HG03457 (cell line): Measurements from ENCODE around the gene LCE3A.
"Not testable (repeated sequence)": the region's sequence is repeated elsewhere in the genome, so short reads cannot be mapped to it uniquely, and the experiment has no call there.

Source experiments
- ATAC-seq: cut with Tn5 transposase; IDR thresholded peaks from one replicate; pipeline ENCODE4 v1.9.1; 2021; ENCODE audit warnings: moderate number of reproducible peaks; ENCODE audit not compliant: unreplicated experiment

Gene LCE3A, protein sequence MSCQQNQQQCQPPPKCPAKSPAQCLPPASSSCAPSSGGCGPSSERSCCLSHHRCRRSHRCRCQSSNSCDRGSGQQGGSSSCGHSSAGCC

DNA sequence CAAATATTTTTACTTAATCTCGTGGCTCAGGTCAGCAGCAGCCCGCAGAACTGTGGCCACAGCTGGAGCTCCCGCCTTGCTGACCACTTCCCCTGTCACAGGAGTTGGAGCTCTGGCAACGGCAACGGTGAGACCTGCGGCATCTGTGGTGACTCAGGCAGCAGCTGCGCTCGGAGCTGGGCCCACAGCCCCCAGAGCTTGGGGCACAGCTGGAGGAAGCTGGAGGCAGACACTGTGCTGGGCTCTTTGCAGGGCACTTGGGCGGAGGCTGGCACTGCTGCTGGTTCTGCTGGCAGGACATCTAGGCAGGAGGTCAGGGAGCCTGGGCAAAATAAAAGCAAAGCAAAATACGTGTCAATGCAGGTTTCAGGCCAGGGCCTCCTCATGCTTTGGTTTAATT, at the start of gene LCE3A:
Gene LCE3A, minus strand, starts transcription at position 301 of the 400 bp plus-strand sequence. Its CDS starts 0 bp downstream, at position 301.
- no peak for ATAC-seq

DNA sequence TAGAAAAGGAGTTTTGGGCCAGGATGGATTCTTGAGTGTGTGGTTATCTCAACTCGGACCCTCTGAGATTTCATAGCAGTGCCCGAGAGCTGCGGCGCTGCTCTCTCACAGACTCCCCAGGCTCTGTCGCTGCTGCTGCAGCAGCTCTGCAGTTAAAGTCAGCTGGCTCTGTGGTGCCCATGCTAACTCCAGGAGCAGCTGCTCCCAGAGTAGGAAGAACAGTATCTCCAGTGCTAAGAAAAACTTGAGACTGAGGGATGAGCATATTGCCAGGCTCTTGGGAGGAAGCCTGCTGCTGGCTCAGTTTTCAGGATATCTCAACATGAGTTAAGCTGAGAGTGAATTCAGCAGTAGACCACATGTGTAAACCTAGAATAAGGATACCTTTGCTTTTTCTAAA, 44.7 kb upstream of the LCE3A start:
- ATAC-seq: no peak

DNA sequence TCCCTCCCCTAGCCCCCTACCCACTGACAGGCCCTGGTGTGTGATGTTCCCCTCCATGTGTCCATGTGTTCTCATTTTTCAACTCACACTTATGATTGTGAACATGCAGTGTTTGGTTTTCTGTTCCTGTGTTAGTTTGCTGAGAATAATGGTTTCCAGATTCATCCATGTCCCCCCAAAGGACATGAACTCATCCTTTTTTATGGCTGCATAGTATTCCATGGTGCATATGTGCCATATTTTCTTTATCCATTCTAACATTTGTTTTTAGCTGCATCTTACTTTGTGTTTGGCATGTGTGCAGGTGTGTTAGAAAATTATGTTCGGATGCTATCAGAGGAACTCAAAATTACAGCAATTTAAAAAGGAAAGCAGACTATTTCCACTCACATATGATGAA, 43.3 kb upstream of the LCE3A start:
- ATAC-seq: not testable (repeated sequence)

DNA sequence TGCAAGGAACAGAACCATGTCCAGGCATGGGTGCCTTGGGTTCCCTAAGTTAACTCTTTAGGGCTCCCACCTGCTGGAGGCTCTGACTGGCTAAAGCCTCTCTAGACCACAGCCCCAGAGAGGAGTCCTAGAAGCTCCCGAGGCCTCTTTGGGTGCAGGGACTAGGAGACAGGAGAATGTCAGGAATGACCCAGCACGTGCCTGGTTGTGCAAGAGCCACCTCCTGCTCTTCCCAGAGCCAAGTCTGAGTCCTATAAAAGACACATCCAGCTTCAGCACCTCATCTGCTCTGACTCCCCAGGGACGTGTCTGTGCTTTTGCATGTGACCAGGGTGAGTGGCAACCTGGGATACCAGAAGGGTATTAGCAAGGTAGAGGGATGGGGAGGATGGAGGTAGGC, 40.2 kb upstream of the LCE3A start, which contains the start of gene LCE2D:
Gene LCE2D, plus strand, starts transcription at position 283 of the 400 bp plus-strand sequence. CDS start 726 bp downstream, outside the sequence.
- ATAC-seq: no peak

DNA sequence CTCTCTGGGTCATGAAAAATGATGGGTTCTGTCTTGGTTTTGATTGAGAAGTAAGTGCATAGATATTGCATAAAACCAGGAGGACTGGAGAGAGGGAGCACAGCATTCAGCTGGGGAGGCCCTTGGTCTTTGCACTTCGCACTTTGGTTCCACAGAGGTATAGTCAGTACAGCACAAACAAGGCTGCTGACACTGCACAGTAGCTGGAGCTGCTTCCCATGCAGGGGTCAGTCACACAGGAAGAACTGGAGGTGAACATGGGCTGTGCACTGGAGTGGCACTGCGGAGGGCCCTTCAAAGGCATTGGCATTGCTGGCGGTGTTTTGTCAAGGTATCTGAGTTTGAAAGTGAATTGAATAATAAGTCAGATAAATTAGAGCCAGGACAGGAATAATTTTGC, 35.7 kb upstream of the LCE3A start:
- ATAC-seq: no peak

DNA sequence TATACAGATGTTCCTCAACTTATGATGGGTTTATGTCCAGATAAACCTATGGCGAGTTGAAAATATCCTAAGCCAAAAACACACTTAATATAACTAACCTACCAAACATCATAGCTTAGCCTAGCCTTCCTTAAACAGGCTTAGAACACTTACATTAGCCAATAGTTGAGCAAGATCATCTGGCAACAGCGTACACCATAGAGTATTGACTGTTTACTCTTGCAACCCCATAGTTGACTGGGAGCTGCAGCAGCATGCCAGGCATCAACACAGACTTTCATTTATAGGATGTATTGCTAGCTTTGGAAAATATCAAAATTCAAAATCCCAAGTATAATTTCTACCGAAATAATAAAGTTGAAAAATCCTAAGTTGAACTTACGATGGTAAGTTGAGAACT, 34.8 kb upstream of the LCE3A start:
- ATAC-seq: no peak

DNA sequence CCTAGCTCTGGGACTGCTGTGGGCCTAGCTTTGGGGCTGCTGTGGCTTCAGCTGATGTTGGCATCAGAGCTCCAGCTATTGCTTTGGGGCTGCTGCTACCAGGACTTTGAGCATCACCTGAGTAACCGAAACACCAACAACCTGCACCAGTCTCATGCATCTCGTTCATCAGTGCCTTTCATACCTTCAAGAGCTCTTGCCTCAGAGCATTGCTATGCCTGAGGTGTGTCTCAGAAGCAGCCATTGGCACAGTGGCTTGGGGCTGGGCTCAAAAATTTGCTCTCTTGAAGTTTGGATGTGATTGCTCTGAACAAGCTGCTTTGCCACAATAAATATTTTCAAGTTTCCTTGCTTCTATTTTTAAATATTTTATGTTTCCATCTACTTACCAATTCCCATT, 33.6 kb upstream of the LCE3A start:
- ATAC-seq: no peak

DNA sequence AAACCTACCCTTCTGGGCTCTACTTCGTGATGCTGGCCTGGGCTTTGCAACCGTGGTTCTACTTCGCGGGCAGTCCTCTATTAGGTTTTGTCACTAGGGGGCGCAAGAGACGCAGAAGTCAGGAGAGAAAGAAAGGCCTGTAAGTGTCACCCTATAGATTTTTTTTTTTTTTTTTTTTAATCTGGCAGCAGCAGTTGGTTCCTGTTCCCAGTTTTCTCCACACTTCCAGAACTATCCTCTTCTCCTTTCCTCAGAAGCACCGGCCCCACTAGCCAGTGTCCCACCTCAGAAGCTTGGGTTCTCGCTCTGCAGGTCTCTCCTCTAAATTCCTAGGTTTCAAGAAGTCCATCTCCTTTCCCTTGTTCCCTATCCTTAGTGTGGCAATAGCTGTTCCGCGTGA, 31.2 kb upstream of the LCE3A start:
- ATAC-seq: no peak

DNA sequence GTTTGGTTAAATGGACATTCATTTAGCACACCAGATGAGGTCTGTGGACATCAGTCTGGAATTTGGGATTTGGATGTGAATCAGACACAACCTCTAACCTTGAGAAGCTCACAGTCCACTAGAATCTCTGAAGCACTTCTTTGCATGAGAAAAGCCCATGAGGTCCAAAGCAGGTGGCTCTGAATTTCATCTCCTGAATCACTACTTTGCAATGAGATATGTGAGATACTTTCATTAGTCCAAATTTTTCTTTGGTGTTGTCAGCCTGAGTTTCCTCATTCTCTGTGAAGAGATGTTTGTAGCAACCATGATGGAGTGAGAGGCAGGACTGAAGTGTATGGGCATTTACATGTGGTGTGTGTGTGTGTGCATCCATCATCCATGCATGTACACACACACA, 23.8 kb upstream of the LCE3A start:
- no peak for ATAC-seq

DNA sequence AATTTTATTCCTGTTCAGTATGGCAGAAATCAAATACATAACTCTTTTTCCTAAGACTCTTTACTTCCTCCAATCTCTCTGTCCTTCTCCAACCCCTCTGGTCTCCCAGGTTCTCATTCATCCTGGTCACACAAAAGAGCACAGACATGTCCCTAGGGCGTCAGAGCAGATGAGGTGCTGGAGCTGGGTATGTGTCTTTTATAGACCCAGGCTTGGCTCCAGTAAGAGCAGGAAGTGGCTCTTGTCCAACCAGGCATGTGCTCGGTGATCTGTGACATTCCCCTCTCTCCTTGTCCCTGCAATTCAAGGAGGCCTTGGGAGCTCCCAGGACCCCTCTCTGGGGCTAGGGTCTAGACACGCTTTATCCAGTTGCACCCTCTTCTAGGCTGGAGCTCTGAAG, 22.2 kb upstream of the LCE3A start:
- ATAC-seq: no peak

DNA sequence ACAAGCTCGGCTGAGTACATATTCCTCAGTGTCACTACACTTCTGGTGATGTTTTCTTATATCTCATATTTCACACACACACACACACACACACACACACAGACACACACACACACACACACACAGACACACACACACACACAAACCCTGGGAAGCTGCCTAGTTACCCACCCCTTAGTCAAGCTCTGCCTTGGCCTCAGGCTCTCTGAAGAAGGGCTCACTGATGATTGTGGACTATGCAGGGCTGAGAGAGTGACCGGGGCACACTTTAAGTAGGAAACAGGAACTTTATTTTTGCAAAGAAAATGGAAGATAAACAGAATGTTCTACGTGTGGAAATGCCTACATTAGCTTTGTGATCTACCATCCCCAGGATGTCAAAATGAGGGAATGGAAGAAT, 21.0 kb upstream of the LCE3A start:
- ATAC-seq: no peak

DNA sequence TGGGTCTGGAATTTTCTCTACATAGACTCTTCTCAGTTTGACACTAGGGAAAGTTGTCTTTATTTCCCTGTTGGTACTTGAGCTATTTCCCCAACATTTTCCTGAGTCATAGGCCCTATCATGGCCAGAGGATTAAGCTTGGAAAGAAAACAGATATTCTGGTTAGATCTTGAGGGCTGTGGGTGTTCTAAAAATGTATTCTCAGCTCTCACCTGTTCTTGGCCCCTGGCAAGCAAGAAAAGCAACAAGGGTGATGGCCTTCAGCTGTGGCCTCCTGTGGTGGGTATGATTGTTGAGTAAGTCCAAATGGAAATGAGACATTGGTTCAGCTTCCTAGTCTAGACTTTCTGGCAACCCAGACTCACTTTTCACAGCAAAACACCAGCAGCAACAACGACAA, 17.4 kb upstream of the LCE3A start:
- ATAC-seq: no peak

DNA sequence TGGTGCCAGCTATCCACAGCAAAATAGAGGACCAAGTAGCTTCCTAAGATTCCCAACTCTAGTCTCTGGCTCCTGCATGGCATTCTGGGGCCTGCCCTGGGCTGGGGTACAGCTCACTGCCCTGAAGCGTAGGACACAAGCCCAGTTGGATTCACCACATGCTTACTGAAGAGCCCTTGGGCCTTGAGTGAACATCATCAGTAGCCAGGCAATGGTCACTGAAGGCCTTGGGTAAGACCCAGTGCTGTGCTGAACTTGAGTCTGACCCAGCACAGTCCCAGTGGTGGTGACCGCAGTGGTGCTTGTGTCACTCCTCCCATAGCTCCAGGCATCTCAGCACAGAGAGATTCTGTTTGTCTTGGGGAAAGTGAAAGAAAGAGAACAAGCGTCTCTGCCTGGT, 7.7 kb upstream of the LCE3A start:
- no peak for ATAC-seq

DNA sequence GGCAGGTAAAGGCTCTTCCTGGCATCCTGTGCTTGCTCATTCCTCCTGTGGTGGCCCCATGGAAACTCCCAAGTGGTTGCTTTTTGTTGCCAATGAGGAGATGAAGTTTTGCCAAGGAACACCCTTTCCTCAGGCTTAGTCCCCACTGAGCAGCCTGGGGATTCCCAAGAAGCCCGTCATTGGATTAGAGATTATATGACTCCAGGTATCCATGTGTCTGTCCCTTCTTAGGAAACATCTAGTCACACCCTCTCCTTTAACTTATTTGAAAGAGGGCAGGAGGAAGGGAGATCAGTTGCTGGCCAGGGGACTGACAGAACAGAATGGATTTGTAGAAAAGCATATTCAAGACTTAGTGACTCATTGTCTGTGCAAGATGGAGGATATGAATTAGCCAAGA, 3.8 kb upstream of the LCE3A start:
- ATAC-seq: no peak

DNA sequence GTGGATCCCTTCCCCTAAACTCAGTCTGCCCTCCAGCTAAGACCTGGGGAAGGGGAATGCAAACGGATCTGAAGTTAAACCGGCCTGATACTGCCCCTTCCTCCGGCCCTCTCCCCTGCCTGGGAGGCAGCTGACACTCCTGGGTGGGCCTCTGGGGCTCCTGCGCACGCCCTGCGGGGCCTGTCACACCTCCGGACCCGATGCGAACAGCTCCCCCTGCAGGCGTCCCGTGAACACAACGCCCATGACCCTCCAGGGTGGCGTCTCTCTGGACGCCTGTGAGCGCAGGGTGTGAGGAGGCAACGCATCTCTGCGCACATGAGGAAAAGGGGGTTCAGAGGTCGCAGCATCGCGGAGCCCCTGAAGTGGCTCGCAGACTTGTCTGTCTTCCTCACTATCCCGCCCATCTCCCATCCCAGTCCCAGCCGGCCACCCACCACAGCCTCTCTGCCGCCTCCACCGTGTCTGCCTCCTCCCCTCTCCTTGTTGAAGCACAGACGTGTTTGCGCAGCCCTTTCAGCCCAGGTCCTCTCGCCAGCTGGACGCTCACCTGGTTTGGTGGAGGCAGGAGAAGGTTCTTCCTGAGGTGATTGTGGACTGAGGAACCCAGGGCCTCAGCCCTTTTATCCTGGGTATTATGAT, 421 bp upstream of the LCE3A start:
- ATAC-seq: no peak

DNA sequence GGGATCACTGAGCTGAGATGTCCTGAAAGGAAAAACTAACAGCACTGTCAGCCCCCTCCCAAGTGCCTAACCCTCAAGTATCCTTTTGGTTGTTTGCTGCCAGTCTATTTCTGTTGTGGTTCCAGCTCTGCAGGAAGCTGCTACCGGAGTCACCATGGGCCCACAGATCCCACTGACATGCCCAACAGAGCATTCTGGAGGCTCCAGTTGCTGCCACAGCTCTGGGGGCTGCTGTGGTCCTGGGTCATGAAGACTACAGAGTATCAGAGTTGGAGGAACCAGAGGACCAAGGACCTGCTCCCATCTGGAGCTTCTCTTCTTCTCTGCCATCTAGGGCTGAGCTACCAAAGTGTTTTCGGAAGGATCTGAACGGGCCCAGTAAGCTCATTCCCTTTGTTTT, 910 bp downstream of the LCE3A start:
- ATAC-seq: no peak

DNA sequence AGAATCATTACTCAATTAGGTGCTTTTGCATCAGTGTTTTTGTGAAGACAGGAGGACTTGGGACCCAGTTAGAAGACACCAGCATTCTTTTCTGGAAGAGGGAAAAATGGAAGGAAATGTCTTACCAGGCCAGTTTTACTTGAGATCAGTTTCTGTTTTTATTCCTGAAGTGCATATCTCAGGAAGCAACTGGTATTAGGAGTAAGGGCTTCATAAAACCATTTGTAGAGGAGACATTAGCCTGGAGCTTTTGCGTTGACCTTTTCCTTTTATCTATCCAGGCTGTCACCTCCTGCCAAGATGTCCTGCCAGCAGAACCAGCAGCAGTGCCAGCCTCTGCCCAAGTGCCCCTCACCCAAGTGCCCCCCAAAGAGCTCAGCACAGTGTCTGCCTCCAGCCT, 9.4 kb downstream of the LCE3A start, which contains the start of gene LCE3B:
Gene LCE3B, plus strand, starts transcription at position 301 of the 400 bp plus-strand sequence. Its CDS starts 0 bp downstream, at position 301.
- ATAC-seq: no peak

DNA sequence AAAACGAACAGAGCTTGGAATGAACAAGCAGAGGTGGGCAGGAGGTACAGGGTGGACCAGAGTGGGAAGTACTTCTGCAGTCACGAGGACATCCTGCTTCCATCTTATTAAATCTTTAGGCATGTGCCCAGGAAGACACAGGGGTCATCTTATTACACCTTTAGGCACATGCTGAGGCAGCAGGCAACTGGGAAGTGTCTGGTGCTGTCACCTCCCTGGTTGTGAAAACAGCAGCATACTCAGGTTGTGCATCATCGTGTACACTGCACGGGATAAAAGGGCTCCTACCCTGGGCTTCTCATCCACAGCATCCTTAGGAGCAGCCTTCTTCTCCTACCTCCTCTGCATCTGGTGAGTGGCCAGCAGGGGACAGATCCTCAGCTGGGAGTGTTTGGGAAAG, 23.0 kb downstream of the LCE3A start, which contains the start of gene LCE3C:
Gene LCE3C, plus strand, starts transcription at position 301 of the 400 bp plus-strand sequence. CDS start 498 bp downstream, outside the sequence.
- no peak for ATAC-seq

DNA sequence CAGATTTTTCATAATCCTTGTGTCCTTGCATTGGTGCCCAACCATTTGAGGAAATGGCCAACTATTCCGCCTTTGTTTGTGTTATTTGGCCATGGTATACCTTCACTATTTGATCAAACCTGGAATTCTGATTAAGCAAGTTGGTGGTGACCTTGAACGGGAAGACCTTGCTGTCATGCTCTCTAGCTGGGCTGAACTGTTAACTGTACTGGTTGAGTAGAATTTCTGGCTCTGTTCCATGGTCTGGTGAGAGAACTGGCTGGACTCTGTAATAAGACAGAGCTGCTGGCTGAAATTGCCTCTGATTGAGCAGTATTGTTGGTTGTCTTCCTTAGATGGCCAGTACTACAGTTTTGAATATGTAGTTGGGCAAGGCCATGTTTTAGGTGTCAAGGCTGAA, 25.9 kb downstream of the LCE3A start:
- ATAC-seq: no peak

DNA sequence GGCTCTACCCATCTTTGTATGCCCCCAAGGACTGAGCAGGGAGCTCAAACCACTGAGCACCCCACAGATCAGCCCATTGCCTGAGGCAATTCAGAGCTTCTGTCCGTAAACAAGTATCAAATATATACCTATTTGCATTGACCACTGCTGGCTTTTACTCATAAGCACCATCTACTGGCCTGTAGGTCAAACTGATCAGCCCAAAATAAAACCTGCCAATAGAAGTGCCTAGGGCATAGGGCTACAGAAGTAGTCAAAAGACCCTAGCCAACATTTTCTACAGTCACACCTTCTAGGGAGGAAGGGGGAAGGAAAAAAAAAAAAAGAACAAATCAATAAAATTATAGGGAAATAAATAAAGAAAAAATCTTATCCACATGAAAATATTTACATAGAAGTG, 37.3 kb downstream of the LCE3A start:
- ATAC-seq: no peak

DNA sequence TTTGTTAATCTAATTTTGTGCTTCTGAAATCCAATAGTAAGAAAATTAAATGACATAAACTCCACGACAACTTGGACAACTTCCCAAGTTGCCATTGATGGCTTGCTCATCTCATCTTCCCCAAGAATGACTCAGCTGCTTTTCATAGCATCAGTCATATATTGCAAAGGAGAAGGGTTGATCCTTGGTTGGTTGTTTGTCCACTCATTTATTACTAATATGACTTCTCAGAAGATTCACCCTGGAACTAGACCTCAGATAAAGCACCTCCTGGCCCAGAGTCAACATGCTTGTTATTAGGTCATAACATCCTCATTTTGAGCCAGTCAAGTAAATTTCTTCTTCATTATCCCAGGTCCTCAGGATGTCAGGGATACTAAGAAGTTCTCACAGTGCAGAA, 40.3 kb downstream of the LCE3A start:
- no peak for ATAC-seq

DNA sequence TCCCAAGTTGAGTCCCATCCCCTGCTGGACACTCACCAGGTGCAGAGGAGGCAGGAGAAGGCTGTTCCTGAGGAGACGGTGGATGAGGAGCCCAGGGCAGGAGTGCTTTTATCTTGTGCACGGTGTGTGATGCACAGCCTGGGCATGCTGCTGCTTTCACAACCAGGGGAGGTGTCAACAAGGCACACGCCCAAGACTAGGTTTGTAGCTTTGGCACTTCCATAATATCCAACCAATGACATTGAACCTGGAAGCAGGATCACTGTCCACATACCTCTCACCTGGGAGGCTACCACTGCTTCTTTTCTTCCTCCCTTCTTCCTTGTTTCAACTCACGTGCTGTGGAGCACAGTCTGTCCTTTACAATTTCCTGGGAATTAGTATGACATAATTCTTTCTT, 42.5 kb downstream of the LCE3A start, which contains the start of gene LCE3D:
Gene LCE3D, minus strand, starts transcription at position 84 of the 400 bp plus-strand sequence. CDS start 580 bp downstream, outside the sequence.
- ATAC-seq: no peak

DNA sequence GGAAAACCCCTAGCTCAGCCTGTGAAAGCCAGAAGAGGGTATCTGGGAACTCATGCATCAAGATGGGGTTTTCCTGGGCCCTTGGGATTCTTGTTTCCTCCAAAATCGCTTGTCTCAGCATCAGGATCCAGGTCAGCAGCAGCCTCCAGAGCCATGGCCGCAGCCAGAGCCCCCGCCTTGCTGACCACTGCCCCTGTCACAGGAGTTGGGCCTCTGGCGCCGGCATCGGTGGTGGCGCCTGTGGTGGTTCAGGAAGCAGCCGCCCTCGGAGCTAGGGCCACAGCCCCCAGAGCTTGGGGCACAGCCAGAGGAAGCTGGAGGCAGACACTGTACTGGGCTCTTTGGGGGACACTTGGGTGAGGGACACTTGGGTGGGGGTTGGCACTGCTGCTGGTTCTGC, 43.4 kb downstream of the LCE3A start:
- not testable (repeated sequence) for ATAC-seq
